ENCODE measurements around the gene PTPRE.
A peak's percentile ranks its signal among the peaks of the same experiment; 100 is the strongest.
"Not testable (repeated sequence)": the region's sequence is repeated elsewhere in the genome, so short reads cannot be mapped to it uniquely, and the experiment has no call there.

Gene PTPRE

DNA sequence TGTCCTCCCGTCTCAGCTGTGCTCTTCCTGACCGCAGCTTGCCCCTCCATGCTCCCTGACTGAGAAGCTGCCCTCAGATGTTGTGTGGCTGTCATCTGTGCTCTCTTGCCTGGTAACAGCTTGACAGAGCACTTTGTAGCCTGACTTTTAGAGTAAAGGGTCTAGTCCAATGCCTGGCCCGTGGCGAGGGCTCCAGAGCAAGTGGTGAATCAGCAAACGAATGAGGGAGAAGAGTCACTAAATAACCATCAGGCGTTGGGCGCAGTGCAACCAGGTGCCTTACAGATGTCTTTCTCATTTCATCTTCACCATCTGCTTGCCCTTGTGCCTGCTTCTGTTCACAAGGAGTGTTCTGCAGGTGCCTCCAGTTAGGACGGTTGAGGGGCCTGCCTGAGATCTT, 173.7 kb downstream of the PTPRE start:
- DNase-seq: no peak

DNA sequence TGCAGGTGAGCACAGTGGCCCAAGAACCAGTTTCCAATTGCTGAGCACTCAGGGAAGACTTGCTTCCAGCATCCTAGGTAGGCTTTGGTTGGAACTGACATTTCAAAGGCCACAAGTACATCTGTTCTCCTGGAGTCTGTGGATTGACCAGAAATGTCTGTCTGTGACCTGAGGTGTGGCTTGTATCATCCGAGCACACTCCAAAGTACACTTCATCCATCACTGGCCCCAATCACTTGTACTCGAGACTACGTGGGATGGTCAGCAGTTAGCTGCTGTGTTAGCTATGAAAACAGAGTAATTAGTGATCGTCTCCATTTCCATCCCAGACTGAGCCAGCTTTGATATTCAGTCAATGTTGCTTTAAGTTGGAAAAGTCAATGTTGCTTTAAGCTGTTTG, 174.3 kb downstream of the PTPRE start:
- no peak for DNase-seq

DNA sequence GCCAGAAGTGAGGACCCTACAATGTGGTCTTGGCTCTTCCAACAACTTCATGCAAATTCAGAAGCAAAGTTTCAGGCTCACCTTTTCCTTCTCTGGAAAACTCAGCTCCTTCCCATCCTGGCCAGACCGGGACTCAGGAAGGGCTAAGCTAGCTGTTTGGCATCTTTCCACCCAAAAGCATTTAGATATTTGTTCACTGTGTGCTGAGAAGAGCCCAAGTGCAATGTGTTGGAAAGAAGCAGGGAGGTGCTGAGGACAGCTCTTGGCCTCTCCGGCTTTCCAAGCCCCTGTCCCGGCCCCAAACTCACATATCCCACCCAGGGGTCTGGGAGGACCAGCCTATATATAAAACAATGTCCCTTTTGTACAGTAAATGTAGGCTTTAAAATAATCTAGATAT, 174.8 kb downstream of the PTPRE start:
- no peak for DNase-seq

DNA sequence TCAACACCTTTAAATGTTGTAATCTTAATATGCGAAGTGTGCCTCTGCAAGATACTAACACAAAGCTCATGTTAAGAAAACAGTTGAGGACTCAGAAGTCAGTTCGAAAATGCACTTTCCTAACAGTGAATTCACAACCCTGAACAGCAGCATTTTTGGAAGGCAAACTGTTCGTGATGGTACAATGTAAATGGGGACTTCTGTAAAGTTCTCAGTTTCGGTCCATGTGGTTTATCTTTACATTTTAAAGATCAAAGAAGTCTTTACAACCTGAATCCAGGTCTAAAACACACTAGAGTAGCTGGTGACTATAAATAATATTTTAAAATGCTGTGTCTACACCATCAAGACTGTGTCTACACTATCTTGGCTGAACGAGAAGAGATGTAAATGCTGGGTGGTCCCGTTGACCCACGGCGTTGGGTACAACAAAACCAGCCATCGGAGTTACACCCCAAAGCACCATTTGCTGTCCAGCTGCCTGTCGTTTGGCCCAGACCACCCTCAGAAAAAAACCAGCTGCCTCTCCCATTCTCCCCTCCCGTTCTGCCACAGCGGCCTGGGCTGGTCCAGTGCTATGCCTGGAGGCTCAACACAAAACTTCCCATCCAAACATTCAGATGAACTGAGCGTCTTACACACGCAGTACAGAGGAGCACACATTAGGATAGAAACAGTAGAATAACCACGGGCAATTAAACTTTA, 176.4 kb downstream of the PTPRE start:
- DNase-seq: no peak

DNA sequence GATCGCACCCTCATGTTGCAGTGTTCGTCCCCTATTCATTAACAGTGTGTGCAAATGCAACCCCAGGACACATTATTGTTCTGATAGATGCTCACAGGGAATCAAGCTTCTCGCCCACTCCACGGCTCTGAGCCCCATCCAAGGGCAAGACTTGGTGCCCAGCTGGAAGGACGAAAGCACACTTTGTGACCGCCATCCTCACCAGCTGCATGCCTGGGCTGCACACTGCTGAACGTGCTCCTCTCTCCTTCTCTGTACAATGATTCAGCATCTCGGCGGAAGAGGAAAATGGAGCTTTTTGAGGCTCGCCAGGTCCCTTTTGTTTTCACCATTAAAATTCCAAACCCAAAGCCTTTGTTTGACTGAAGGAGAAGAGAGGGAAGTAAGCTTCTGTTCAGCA, 177.5 kb downstream of the PTPRE start:
- DNase-seq: no peak

DNA sequence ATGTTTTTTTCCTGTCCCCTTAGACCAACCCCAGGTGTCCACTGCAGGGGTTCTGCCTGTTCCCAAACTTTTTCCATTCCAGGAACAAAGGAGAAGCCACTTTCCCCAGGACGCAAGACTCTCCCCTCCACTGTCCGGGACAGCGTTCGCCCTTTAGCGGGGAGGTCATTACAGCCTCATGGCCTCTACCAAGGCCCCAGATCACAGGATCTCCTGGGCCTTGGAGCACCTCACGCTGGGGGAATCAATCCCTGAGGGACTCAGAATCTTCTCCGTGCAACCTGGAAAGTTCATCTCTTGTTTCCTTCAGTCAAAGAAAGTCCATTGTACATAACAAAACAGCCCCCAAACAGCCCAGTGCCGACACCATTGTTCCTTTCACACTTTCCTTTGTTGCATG, 178.1 kb downstream of the PTPRE start:
- DNase-seq: no peak

DNA sequence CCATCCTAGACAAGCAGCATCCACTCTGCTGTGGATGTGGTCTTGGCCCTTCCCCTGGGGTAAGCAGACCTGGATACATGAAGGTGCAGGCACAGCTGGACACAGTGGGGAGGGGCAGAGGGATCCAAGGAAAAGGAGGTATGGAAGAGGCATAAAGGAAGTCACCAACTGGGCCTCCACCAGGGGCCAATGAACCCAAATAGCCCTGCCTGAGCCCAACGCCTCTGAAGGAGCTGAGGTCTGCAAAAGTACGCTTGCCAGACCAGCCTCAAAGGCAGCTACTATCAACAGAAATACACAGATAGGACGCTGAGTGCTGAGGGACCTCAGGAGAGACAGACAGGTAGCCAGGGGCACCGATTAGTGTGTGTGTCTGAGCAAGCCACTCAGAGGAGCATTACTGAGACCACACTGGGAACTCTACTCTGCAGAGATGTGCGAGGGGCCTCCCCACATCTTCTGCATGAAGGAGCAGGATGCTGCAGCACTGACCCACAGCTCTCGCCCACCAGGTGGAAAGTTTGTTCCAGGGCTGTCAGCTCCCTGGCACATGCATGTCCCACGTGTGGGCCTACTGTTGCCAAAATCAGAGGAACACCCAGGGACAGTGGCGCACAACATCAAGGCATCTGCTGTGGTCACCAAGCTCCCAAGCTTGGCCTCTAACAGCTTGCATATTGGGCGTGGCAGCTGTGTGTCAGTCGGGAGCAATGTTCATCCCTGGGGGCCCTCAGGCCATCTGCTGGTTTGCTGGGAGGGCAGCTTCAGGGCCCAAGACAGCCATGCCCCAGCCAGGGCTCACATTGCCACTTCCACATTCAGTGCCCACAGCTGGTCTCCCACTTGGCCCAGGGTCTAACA, 179.3 kb downstream of the PTPRE start:
- DNase-seq: no peak

DNA sequence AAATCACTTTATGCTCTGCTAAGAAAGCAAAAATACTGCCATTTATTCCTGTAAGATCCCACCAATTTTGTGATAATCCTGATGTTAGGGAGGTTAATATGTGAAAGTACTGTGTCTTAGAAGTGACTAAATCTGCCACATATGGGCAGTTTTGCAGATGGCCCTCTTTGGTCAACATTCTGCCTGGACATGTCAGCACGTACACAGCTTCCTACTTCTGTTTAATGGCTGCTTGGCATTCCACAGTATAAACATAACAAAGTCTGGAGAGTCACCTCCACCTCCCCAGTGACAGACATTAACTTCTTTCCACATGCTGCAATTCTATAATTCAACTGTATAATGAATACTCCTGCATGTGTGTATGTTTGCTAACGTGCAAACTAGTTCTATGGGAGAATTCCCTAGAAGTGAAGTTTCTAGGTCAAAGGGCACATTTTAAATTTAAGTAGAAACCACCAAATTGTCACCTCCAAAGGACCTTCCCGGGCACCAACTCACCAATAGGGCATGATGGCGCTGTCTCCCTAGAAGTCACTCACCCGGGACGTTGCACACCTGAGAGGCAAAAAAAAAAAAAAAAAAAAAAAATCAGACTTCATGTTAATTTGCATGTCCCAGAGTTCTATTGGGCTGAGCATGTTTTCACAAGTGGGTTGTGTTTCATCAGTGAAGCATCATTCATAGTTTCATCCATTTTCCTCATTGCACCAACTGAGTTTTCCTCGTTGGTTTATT, 180.4 kb downstream of the PTPRE start:
- no peak for DNase-seq

DNA sequence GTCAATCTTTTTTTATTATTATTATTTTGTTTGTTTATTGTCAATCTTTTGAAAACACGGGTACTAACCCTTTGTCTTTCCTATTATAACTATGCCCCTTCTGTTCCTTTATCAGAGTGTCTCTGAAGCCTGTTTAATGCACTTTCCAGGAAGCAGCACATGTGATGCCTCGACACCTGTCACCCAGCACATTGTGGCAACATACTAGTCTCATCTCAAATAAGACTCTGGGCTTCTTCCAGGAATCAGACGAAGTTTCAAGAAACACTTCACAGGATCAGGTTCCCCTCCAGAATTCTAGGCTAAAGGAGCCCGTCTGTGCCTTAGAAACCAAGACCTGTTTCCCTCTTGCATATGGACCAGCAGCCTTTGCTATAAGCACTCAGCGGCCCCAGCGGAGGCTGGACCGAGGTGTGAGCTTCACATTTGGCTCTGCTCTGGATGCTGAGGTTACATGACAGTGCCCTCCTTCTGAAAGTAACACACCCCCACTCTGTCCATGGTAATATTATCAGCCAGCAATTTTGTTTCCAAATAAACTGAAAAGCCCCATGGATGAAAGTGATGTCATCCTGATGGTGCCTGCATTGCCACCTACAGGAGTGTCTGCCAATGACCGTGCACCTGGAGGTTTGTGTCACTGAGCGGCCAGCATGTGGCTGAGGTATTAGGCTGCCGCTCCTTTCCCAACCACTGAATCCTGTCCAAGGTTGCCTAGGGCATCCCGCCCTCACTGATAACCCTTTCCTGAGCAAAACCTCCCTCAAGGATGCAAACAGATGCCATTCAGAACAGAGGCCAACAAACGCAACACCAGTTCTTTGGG, 181.2 kb downstream of the PTPRE start:
- DNase-seq: peak; percentile 20

DNA sequence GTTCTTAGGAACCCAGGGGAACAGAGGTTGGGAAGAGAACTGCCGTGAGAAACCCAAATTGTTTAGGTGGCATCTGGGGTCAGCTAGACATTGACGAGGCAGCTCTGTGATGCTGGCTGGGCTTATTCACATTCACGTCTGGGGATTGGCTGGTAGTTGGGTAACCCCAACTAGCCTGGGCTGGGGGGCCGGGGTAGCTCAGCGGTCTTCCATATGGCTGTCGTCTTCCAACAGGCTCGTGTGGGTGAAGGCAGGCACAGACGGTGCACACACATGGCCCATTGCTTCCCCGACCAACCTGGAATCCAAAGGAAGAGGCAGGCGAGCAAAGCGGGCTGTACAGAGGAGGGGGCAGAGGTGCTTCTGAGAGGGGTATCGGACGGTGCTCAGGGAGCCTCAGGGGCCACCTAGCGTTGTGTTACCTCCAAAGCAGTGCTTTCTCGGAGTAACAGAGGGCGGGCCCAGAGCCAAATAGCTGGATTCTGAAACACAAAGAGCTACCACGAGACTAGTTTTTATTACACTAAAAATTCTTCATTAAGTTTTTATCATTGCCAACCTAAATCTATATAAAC, 184.8 kb downstream of the PTPRE start:
- DNase-seq: no peak

DNA sequence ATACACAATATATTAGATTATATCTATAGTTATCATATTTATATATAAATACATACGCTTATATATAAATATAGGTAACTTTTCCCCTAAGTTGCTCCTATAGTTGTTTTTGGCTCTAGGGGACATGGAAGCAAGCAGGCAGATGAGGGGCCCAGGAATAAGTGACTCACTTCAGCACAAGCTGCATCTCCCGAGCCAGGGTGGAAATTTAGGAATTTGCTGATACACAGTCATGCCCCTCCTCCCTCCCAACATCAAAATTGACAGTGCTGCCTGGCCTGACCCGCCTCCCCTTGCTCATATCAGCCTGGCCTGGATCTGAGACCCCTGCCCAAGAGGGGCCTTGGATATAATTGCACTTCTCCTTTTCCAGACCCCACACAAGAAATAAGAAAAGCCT, 185.6 kb downstream of the PTPRE start:
- DNase-seq: no peak

DNA sequence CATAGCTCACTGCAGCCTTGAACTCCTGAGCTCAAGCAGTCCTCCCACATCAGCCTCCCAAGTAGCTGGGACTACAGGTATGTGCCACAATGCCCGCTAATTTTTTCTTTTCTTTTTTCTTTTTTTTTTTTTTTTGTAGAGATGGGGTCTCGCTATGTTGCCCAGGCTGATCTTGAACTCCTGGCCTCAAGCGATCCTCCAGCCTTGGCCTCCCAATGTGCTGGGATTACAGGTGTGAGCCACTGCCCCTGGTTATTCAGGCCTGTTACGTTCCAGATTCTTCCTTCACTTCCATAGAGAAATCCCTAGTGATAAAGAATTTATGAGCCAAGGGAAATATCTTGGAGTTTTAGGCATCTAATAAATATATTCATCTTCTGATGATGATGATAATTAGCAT, 187.7 kb downstream of the PTPRE start:
- DNase-seq: not testable (repeated sequence)

DNA sequence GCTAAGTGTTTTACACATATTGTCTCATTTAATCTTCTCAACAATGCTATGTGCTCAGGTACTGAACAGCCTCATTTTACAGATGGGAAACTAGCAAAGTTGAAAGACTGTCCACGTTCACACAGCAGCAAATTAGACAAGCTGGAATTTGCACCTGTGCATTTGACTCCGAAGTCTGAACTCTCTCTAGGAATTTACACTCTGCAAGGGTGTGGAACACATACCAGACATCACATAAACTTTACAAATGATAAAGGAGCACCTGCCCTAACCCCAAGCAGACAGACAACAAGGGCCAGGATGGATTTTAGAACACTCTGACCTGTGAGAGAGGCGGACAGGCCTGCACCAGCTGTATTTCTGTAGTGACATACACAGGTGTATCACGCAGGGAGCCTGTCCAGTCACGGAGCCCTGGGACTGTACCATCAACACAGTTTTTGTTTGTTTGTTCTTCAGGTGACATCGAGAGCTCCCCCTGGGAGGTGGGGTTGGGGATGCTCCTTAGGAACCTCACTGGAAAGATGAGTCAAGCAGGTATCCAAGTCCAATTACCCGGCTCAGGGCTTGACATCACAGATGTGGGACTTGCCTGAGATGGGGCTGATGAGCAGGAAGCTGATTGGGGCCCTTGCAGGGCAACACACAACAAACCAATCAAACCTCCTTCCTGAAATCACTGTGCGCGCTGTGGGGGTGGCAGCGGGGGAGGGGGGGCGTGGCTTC, 188.3 kb downstream of the PTPRE start:
- DNase-seq: peak; percentile 73

DNA sequence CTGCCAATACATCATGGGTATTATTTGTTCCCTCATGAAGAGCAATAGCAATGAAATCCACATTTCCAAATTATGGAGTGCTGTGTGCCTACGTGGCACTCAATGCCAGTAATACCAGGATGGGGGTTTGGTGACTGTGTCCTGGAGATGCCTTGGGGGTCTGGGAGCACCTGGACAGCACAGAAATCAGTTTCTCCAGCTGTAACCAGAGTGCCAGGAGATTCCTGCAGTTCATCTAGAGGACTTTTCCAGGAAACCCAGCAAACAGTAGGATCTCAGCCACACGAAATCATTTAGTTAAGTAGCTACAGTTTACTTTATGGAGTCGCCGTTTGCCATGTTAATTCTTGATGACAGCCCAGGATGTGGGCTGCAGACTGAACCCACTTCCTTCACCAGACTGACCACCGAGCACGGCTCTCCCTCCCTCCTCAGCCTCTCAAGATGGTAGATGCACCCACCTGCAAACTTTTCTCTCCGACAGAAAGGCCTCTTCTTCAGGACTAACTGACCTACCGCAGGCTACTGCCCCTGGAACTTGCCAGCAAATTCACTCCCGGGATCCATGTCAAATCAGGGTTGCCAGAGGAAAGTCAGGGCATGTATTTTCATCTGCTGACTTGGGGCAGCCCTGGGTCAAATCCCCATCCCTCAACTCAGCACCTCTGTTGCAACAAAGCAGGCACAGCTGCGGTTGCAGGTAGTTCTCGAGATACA, 189.0 kb downstream of the PTPRE start:
- peak; percentile 51 for DNase-seq

DNA sequence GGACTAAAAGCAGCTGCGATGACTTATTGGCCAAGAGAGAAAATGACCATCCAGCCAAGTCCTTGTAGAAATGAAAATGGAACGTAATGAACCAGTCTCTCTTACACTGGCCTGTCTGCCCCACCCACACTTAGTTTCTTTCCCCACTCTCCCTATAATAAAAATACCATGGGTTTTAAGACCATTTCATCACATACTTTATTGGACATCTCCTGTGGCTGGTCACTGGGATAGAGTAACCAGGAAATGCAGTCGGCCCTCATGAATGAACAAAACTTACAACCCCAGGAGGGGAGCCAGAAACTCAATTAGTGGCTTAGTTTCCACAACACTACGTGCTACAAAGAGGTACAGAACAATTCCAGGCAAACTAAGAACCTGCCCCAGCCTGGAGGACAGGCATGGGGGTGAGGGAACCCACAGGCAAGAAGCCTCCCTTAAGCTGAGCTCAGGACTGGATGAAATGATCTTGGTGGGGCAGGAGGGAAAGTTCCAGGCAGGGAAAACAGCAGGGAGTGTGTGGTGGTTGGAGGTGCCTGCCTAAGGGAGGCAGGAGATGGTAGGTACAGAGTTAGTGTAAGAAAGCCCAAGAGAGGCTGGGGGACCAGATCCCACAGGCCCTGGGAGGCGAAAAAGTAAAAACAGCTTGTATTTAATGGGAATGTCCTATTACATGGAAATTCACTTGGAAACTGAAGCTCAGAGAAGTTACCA, 189.7 kb downstream of the PTPRE start:
- no peak for DNase-seq

DNA sequence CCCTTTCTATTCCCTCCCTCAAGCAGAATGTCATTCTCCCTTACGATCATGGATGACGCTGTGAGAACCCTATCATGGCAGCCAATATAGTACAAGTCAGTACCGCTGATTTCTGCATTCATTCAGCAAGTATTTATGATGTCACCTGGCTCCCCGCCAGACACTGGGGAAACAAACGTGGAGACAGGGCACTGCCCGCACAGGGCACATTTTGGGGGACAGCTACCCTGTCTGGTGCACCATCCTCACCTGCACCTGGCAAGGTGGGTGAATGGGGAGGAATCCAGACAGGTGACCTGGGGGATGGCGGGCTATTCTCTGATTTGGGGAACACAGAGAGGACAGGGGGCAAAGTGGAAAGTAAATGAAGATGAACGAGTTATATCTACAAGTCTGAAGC, 190.9 kb downstream of the PTPRE start:
- DNase-seq: no peak

DNA sequence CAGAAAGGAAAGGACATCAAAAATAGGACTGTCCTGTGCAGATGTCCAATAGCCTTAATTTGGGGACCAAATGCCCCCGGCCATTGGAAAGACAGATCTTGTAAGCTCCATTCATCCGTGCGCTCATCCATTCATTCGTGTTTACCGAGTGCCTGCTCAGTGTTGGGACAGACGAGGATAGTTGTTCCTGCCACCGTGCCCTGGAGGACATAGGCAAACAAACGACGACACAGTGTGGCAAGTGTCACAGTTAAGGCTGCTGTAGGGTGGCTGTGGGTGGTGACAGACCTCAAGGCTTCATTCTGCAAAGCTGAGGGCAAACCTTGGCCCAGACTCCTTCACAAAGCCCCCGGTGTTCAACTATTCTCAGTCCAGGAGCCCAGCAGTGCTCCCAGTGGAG, 191.7 kb downstream of the PTPRE start:
- DNase-seq: no peak

DNA sequence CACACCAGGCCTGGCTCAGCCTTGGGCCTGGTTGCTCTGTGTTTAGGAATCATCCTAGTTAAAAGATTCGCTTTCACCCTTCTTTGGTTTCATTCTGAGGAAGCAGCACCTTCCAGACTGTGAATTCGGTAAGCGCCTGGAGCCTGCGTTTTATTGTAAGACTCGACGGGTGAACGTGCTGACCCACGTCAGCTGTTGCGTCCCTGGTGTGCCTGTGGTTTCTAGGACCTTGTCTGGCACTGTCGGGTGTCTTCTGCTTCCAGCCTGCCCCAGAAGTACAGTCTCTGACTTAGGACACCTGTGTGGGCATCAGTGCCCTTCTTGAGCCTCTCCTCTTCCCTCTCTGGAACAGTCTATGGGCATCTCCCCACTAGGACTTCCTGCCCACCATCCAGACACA, 193.0 kb downstream of the PTPRE start:
- DNase-seq: no peak

DNA sequence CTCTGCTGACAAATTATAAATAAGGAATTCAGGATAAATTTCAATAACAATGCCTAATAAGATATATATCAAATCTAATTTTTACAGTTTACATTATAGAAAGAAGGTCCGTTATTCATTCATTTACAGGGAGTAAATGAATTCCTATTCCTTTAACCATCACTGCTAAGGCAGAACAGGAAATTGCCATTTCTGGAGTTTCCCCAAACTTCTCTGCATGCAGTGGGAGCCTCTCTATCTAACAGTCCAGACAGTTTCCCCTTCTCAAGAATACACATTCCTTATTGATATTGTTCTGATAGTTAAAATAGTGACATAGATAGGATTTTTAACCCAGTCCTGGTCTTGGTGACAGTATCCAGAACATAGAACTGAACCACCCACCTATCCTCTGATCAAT, 195.0 kb downstream of the PTPRE start:
- DNase-seq: no peak

DNA sequence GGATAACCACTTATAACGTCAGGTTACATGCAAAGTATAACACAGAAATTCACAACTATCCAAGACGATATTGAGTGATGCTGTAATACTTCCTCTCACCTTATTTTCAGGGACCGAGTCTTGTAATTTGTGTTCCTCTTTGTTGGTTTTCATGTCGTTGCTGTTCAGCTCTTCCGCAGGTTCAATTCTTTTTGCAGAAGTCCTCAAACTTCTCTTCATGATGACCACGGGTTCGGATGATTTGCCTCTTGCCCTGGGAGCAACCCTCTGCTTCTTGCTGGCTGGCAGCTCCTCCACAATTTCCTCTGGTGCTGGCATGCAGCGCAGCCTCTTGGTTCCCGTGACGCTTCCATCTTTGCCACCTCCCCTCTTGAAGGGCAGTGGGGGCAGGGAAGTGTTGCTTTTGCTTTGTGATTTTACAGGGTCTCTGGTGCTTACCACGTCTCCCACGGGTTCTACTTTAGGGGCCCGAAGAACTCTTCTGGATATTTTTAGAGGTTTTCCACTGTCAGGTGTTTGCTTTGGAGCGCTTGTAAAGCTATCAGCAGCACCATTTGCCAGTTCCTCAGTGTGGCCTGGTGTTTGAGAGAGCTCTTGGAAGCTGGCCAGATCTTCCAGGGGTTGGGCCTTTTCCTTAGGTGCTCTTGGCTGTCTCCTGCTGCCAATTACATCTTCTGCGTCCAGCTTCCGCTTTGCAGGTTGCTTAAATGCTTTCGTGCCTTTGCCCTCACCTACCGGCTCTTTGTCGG, 195.8 kb downstream of the PTPRE start:
- no peak for DNase-seq

Data from activated CD4-positive, alpha-beta T cell treated with anti-CD3 and anti-CD28 coated beads, Interleukin-10, Interleukin-2, amounts not matched to agents 100 ng/mL and 50 ng/mL, durations not matched to agents 16 hours and 8 hours (primary cell).